HL-60 (cell line): Measurements from ENCODE around the gene LRRC74B.

Source experiments
- DNase-seq, 2 experiments: peaks; one replicate each; pipeline ENCODE4 v3.0.0-alpha.2; 2010 to 2020; ENCODE audit warnings: low read depth in 1 of 2, low spot score in 1 of 2
- H3K27ac ChIP-seq: fragments of 250-450 bp; sonication (Bioruptor Pico); replicated peaks from 2 replicates; pipeline ENCODE4 v1.5.1; 2020; ENCODE audit warnings: mild to moderate bottlenecking, moderate library complexity
- H3K27me3 ChIP-seq: fragments of 250-450 bp; sonication (Bioruptor Pico); 2 replicates; pipeline ENCODE4 v1.5.1; 2021; ENCODE audit warnings: mild to moderate bottlenecking, moderate library complexity; ENCODE audit not compliant: insufficient read depth, poor library complexity, severe bottlenecking
- H3K4me3 ChIP-seq: replicated peaks from 2 replicates; pipeline ENCODE4 v1.5.1; 2011; ENCODE audit warnings: mild to moderate bottlenecking, control low read depth, low read length; ENCODE audit not compliant: insufficient read depth
- CTCF ChIP-seq: IDR thresholded peaks from one replicate; pipeline ENCODE4 v1.5.1; 2011; ENCODE audit warnings: low read length, control low read depth, inconsistent platforms; ENCODE audit not compliant: insufficient read depth
- GABPA ChIP-seq: IDR thresholded peaks from 2 replicates; pipeline ENCODE4 v1.6.1; 2012; ENCODE audit warnings: low read depth
- POLR2AphosphoS5 ChIP-seq: IDR thresholded peaks from 2 replicates; pipeline ENCODE4 v1.6.1; 2012; ENCODE audit warnings: low read depth
- SPI1 ChIP-seq: IDR thresholded peaks from 2 replicates; pipeline ENCODE4 v1.6.1; 2012; ENCODE audit warnings: low read depth, mild to moderate bottlenecking, borderline replicate concordance
- TF ChIP-seq, protein P1 (sequence below): IDR thresholded peaks from 2 replicates; pipeline ENCODE4 v1.6.1; 2012; ENCODE audit warnings: low read depth; ENCODE audit not compliant: insufficient replicate concordance

Gene LRRC74B

GRCh38 chr22:21025763-21026755 lies 19.7 kb upstream of the LRRC74B start:
- no peak overlapping the region for H3K4me3 ChIP-seq
- no peak overlapping the region for H3K27ac ChIP-seq
- no peak for DNase-seq
- TF ChIP-seq, protein P1, sequence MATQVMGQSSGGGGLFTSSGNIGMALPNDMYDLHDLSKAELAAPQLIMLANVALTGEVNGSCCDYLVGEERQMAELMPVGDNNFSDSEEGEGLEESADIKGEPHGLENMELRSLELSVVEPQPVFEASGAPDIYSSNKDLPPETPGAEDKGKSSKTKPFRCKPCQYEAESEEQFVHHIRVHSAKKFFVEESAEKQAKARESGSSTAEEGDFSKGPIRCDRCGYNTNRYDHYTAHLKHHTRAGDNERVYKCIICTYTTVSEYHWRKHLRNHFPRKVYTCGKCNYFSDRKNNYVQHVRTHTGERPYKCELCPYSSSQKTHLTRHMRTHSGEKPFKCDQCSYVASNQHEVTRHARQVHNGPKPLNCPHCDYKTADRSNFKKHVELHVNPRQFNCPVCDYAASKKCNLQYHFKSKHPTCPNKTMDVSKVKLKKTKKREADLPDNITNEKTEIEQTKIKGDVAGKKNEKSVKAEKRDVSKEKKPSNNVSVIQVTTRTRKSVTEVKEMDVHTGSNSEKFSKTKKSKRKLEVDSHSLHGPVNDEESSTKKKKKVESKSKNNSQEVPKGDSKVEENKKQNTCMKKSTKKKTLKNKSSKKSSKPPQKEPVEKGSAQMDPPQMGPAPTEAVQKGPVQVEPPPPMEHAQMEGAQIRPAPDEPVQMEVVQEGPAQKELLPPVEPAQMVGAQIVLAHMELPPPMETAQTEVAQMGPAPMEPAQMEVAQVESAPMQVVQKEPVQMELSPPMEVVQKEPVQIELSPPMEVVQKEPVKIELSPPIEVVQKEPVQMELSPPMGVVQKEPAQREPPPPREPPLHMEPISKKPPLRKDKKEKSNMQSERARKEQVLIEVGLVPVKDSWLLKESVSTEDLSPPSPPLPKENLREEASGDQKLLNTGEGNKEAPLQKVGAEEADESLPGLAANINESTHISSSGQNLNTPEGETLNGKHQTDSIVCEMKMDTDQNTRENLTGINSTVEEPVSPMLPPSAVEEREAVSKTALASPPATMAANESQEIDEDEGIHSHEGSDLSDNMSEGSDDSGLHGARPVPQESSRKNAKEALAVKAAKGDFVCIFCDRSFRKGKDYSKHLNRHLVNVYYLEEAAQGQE = no peak
- TF ChIP-seq SPI1 (no peak), GABPA (no peak), CTCF (no peak), POLR2AphosphoS5 (no peak)
- H3K27me3 ChIP-seq = peaks cover 4% of the 10 kb centered on the region

- Histone ChIP-seq H3K27ac (no peak overlapping the region), H3K4me3 (no peak overlapping the region), H3K27me3 (peaks cover 11% of the 10 kb centered on the region)
- TF ChIP-seq GABPA = no peak
- TF ChIP-seq POLR2AphosphoS5 = no peak
- TF ChIP-seq, protein P1 = no peak
- no peak for TF ChIP-seq SPI1
- TF ChIP-seq CTCF = no peak
- DNase-seq = no peak
These were observed 18.7 kb upstream of the LRRC74B start for GRCh38 chr22:21026783-21027692.

- TF ChIP-seq SPI1 = no peak
- no peak for TF ChIP-seq CTCF
- TF ChIP-seq POLR2AphosphoS5 = no peak
- TF ChIP-seq, protein P1 = no peak
- no peak for TF ChIP-seq GABPA
- no peak for DNase-seq
- peaks cover 22% of the 10 kb centered on the region for H3K27me3 ChIP-seq
- no peak overlapping the region for H3K27ac ChIP-seq
- no peak overlapping the region for H3K4me3 ChIP-seq
These were observed 17.2 kb upstream of the LRRC74B start for GRCh38 chr22:21028277-21029251.
